ENCODE measurements around the gene SCLY.
"Not testable (repeated sequence)": the region's sequence is repeated elsewhere in the genome, so short reads cannot be mapped to it uniquely, and the experiment has no call there.

The SCLY gene

GRCh38 chr2:238060542-238061314, at the start of gene SCLY:
Gene SCLY (plus strand): TSS chr2:238061001. CDS start chr2:238061055, 54 bp downstream.
- DNase-seq, result peak; percentile 95

GRCh38 chr2:238013806-238014205, 47.0 kb upstream of the SCLY start:
- DNase-seq, result no peak

- DNase-seq, result no peak
Observed at GRCh38 chr2:238015705-238016104, 45.1 kb upstream of the SCLY start.

- DNase-seq, result no peak
Observed at GRCh38 chr2:238016526-238016925, 44.3 kb upstream of the SCLY start.

- DNase-seq, result no peak
Observed at GRCh38 chr2:238019962-238020361, 40.8 kb upstream of the SCLY start.

- DNase-seq, result no peak
Observed at GRCh38 chr2:238020816-238021215, 40.0 kb upstream of the SCLY start.

GRCh38 chr2:238021327-238021726, 39.5 kb upstream of the SCLY start:
- DNase-seq, result no peak

- no peak for DNase-seq
Observed at GRCh38 chr2:238022594-238023157, 38.1 kb upstream of the SCLY start.

- no peak for DNase-seq
Observed at GRCh38 chr2:238023608-238024007, 37.2 kb upstream of the SCLY start.

GRCh38 chr2:238024986-238025385, 35.8 kb upstream of the SCLY start:
- DNase-seq, result peak; percentile 43

GRCh38 chr2:238025741-238026360, 35.0 kb upstream of the SCLY start:
- no peak for DNase-seq

GRCh38 chr2:238027058-238027457, 33.7 kb upstream of the SCLY start:
- no peak for DNase-seq

- no peak for DNase-seq
Observed at GRCh38 chr2:238027591-238028415, 33.0 kb upstream of the SCLY start.

- DNase-seq, result no peak
Observed at GRCh38 chr2:238029853-238030252, 30.9 kb upstream of the SCLY start.

- DNase-seq, result no peak
Observed at GRCh38 chr2:238030422-238031155, 30.2 kb upstream of the SCLY start.

GRCh38 chr2:238031751-238032150, 29.1 kb upstream of the SCLY start:
- no peak for DNase-seq

GRCh38 chr2:238032755-238033337, 28.0 kb upstream of the SCLY start:
- no peak for DNase-seq

- DNase-seq, result not testable (repeated sequence)
Observed at GRCh38 chr2:238033991-238034390, 26.8 kb upstream of the SCLY start.

GRCh38 chr2:238038203-238038602, 22.6 kb upstream of the SCLY start:
- no peak for DNase-seq

GRCh38 chr2:238039151-238039550, 21.6 kb upstream of the SCLY start:
- no peak for DNase-seq

- no peak for DNase-seq
Observed at GRCh38 chr2:238039985-238040384, 20.8 kb upstream of the SCLY start.

GRCh38 chr2:238040918-238041317, 19.9 kb upstream of the SCLY start:
- no peak for DNase-seq

Measured in stimulated activated CD4-positive, alpha-beta T cell treated with anti-CD3 and anti-CD28 coated beads, Interleukin-4, amount 100 ng/mL, for 24 hours (primary cell).